Activated CD4-positive, alpha-beta T cell treated with anti-CD3 and anti-CD28 coated beads, Interleukin-2, amount 50 U/mL, for 48 hours (primary cell): ENCODE measurements around the gene ALG2.

Source experiments
- DNase-seq, 2 experiments: peaks; one replicate each; pipeline ENCODE4 v3.0.0-alpha.2; 2020

Gene ALG2

GRCh38 chr9:99169982-99170761, 51.6 kb downstream of the ALG2 start:
- DNase-seq = no peak

DNA sequence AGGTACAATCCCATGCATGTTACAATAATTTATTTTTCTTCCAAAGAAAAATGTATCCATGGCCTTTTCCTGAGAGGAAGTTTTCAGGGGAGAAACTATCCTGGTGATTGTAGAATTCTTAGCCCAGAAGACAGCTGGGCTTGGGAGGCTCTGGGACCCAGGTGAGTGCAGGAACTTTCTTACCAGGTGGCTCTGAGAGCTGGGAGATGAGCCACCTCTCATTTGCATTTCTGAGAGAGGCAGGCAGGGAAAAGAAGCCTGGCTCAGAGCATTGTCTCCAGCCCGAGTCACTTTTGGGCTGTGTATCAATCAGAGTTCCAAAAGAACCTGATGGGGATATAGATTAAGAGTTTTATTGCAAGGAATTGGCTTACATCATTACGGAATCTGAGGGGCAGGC, 52.7 kb downstream of the ALG2 start:
- no peak for DNase-seq

GRCh38 chr9:99167694-99168093, 54.0 kb downstream of the ALG2 start:
- no peak for DNase-seq

GRCh38 chr9:99167119-99167518, 54.6 kb downstream of the ALG2 start:
- DNase-seq = no peak
